Glomerular visceral epithelial cell (primary cell): ENCODE data around the gene RAD51C.
"Not testable (repeated sequence)": the region's sequence is repeated elsewhere in the genome, so short reads cannot be mapped to it uniquely, and the experiment has no call there.

ENCODE experiments used
- DNase-seq: peaks from one replicate; pipeline ENCODE4 v3.0.0-alpha.2; 2016; ENCODE audit errors: extremely low spot score

The RAD51C gene

DNA sequence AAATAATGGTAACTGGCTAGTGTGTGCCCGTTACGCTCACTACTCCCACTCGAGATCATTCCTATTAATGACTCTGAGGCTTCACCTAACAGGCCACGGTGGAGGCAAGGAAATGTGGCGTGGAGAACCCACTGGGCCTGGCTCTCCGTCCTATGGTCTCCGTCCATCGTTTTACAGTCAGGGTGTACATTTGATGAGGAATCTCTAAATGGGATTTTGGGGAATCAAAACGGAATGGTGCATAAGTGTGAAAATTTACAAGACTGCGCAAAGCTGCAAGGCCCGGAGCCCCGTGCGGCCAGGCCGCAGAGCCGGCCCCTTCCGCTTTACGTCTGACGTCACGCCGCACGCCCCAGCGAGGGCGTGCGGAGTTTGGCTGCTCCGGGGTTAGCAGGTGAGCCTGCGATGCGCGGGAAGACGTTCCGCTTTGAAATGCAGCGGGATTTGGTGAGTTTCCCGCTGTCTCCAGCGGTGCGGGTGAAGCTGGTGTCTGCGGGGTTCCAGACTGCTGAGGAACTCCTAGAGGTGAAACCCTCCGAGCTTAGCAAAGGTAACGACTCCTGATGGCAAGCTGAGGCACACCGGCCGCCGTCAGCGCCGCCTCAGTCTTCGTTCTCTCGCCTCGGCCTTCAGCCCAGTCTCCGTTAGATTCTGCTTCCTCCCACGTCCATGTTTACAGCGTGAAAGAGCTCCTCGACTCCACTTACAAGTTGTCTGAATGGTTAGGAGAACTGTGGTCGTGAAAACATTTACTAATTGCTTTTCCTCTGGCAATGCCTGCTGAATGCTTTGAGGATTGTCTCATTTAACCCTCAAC is at the start of gene RAD51C:
Gene RAD51C, plus strand, starts transcription at position 364 of the 817 bp plus-strand sequence. Its CDS starts 42 bp downstream, at position 406.
- peak; percentile 83 for DNase-seq

GRCh38 chr17:58643147-58643546 is 49.3 kb upstream of the RAD51C start:
- peak; percentile 46 for DNase-seq

GRCh38 chr17:58648236-58648635 is 44.2 kb upstream of the RAD51C start:
- no peak for DNase-seq

DNA sequence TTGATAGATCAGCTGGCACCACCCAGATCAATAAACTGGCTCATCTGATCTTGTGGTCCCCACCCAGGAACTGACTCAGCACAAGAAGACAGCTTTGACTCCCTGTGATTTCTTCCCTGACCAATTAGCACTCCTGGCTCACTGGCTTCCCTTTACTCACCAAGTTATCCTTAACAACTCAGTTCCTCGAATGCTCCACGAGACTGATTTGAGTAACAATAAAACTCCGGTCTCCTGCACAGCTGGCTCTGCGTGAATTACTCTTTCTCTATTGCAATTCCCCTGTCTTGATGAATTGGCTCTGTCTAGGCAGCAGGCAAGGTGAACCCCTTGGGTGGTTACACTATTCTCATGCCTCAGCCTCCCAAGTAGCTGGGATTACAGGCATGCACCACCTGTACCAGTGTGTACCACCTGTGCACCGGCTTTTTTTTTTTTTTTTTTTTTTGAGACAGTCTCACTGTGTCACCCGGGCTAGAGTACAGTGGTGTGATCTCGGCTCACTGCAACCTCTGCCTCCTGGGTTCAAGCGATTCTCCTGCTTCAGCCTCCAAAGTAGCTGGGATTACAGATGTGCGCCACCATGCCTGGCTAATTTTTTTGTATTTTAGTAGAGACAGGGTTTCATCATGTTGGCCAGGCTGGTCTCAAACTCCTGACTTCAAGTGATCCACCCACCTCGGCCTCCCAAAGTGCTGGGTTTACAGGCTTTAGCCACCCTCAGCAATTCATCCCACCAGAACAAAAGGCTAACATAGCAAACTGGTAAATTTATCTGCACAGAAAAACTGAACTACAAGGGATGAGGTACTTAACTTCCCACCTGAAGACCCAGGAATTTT is 34.2 kb upstream of the RAD51C start:
- not testable (repeated sequence) for DNase-seq

DNA sequence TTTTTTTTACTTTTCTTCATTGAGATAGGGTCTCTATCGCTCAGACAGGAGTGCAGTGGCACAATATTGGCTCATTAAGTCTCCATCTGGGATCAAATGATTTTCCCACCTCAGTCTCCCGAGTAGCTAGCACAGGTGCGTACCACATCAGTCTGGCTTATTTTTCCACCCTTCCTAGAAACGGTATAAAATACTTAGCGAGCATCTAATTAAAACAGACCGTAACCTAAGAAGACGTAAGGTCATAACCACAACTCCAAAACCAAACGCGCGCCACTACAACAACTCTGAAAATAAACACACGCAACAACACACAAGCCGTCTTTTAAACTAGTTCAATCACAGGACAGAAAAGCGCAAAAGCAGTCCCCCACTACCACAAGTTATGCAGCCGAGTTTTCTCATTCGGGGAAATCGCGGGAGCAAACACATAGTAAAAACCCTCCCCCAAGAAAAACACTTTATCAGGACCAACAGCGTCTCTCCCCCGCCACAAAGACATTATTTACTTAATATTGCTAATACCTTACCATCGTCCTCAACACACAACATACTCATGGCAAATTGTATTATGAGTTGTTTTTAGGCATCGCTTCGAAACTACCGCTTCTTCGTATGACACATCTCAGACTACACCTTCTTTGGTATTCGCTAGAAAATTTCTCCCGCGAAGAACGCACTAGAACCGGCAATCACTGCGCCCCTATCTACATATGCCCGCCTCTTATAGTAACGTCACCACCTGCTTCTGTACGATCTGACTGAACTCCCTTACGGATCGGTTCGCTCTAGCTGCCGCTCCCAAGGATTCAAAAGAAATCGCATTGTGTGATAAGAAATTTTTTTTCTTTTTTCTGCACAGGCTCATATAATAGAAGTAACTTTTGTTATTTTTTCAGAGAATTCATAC is 33.3 kb upstream of the RAD51C start:
- DNase-seq = peak; percentile 96

GRCh38 chr17:58659714-58660084 is 32.7 kb upstream of the RAD51C start:
- not testable (repeated sequence) for DNase-seq

DNA sequence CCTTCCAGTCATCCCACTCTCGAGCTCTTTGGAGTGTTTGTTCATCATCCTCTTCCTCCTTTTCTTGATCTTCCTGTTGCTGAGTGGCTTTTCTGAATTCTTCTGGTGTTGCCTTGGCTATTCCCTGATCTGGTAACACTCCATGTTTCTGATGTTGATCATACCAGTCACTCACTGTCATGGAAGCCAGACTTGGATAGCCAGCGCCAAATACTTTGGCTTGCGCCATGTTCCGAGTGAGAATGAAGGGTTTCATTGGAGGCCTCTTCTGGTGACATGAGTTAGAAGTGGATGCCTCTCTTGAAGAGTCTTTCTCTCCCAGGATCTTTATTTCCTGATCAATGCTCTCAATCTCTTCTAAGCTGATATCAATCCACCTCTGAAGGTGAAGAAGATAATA is 31.8 kb upstream of the RAD51C start:
- no peak for DNase-seq

GRCh38 chr17:58661499-58661898 is 30.9 kb upstream of the RAD51C start:
- no peak for DNase-seq

DNA sequence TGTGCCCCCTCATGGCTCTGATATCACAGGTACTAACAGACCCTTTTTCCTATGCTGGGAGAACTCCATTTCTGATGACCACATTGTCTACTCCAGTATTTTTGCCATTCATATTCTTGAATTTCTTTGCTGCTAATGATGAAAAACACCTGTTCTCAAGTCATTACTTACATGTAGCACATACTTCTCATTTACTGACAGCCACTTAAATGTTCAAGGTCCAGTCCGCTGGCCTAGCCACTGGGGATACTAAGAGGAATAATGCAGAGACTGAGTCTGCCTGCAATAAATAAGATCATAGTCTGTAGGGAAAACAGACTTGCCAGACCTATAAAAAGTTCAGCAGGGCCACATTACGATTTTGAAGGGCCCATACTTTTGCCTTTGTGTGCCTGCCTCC is 28.1 kb upstream of the RAD51C start:
- no peak for DNase-seq

DNA sequence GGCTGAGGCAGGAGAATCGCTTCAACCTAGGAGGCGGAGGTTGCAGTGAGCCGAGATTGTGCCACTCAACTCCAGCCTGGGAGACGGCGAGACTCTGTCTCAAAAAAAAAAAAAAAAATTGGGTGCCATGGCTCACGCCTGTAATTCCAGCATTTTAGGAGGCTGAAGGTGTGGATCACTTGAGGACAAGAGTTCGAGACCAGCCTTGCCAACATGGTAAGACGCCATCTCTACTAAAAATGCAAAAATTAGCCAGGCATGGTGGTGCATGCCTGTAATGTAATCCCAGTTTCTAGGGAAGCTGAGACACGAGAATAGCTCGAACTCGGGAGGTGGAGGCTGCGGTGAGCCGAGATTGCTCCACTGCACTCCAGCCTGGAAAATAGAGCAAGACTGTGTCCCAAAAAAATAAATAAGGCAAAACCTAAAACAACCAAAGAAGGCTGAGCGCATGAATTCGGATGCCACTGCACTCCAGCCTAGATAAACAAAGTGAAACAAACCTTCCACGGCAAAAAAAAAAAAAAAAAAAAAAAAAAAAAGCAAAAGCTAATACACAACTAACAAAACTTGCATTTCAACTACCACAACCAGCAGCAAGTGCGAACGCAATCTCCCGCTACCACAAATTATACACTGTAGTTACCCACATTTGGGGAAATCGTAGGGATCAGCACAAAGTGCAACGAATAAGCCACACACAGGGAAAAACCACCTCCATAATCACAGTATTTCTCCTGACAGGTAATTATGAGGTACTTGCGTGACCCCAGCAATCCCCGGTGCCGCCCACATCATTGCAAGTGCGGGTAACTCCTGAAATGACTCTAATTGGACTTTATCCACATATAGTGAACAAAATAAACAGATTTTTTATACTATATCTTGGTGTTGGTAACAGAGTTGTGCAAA is 26.2 kb upstream of the RAD51C start:
- no peak for DNase-seq

GRCh38 chr17:58666858-58667267 is 25.5 kb upstream of the RAD51C start:
- DNase-seq = no peak

- DNase-seq = peak; percentile 16
Measured at GRCh38 chr17:58667934-58668597, 24.3 kb upstream of the RAD51C start.

- no peak for DNase-seq
Measured at GRCh38 chr17:58668598-58668935, 23.8 kb upstream of the RAD51C start.

GRCh38 chr17:58669853-58670252 is 22.5 kb upstream of the RAD51C start:
- DNase-seq = no peak

GRCh38 chr17:58671969-58672368 is 20.4 kb upstream of the RAD51C start:
- no peak for DNase-seq

DNA sequence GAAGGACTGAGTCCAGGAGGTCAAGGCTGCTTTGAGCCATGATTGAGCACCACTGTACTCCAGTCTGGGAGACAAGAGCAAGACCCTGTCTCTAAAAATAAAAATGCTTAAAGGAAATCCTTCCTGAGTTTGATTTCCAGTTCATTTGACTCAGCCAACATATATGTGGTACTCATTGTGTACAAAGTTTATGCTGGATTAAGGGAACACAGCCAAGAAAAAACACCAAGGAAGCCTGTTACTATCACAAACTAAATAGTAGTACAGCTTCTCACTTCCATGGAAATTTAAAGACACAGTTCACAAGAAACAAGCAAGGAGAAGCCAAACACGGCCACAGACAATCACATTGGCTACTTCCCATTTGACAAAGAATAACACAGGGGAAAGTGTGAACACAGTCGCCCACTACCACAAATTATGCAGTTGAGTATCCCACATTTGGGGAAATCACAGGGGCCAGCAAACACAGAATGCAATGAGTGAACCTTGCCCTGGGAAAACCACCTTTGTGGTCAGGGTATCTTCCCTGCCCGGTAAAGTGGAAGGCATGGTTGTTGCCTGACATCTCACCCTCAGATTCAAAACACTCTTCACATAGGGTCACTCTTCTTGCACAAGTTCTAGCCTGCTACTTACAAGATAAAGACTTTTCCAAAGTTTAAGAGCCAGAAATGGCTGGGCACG is 15.1 kb upstream of the RAD51C start:
- no peak for DNase-seq

DNA sequence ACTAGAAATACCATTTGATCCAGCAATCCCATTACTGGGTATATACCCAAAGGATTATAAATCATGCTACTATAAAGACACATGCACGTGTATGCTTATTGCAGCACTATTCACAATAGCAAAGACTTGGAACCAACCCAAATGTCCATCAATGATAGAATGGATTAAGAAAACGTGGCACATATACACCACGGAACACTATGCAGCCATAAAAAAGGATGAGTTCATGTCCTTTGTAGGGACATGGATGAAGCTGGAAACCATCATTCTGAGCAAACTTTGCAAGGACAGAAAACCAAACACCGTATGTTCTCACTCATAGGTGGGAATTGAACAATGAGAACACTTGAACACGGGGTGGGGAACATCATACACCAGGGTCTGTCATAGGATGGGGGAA is 14.1 kb upstream of the RAD51C start:
- DNase-seq = not testable (repeated sequence)

- peak; percentile 92 for DNase-seq
Measured at GRCh38 chr17:58679263-58680037, 13.0 kb upstream of the RAD51C start.

DNA sequence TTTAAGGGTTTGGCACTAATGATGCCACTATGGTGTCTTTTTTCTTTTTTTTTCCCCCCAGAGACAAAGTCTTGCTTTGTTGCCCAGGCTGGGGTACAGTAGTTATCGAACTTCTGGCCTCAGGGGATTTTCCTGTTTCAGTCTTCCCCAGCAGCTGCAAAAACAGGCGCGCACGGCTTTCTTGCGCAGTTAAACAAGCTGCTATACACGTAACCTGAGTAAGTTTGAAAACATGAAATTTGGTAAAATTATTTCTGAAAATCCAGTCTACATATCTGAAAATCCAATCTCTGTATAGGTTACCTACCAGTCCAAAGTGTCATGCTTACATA is 12.4 kb upstream of the RAD51C start:
- DNase-seq = no peak
